Activated T-cell treated with anti-CD3 and anti-CD28 coated beads, Interleukin-2, amount 50 U/mL, for 72 hours (primary cell): ENCODE results near the gene BRCC3. TPM values are rescaled to one million over a fixed set of nuclear protein-coding genes. Genes with fewer than 3 reads are reported as not detected.
A peak's percentile ranks its signal among the peaks of the same experiment; 100 is the strongest.

ENCODE experiments used
- ATAC-seq, 2 donors: fragments of 150-1000 bp; cut with Tn5 transposase; replicated peaks in 1 of 2; 2 replicates each; pipeline ENCODE4 v1.10.0; 2021; ENCODE audit warnings: moderate library complexity in 2 of 2, mild to moderate bottlenecking in 1 of 2
- DNase-seq, 2 donors: peaks; one replicate each; pipeline ENCODE4 v3.0.0; 2021 to 2022; ENCODE audit warnings: mixed read lengths in 1 of 2
- H3K27ac Mint-ChIP-seq: one replicate; pipeline ENCODE4 v1.8.0; 2022; ENCODE audit warnings: mild to moderate bottlenecking, moderate library complexity, mixed read lengths
- H3K27me3 Mint-ChIP-seq: one replicate; pipeline ENCODE4 v1.8.0; 2022; ENCODE audit warnings: low read depth, mixed read lengths
- H3K36me3 Mint-ChIP-seq, 2 donors: one replicate each; pipeline ENCODE4 v1.8.0; 2022; ENCODE audit warnings: mixed read lengths in 2 of 2, mild to moderate bottlenecking in 1 of 2; ENCODE audit not compliant: insufficient read depth in 2 of 2
- H3K4me1 Mint-ChIP-seq: one replicate; pipeline ENCODE4 v1.8.0; 2022; ENCODE audit warnings: low read depth, mixed read lengths
- H3K4me3 Mint-ChIP-seq, 2 donors: one replicate each; pipeline ENCODE4 v1.8.0; 2022; ENCODE audit warnings: mild to moderate bottlenecking in 2 of 2, mixed read lengths in 2 of 2, moderate library complexity in 2 of 2
- H3K9me3 Mint-ChIP-seq, 2 donors: one replicate each; pipeline ENCODE4 v1.8.0; 2022; ENCODE audit warnings: mixed read lengths in 2 of 2
- total RNA-seq, 2 donors: library from RNA; stranded (reverse); gene quantifications; one replicate each; pipeline ENCODE4 v1.2.3, GENCODE V29; 2022

Gene BRCC3
- total RNA-seq, 2 donors from 2014 or later, result 25.9 to 33.3 TPM

GRCh38 chrX:155046811-155047528 lies 24.3 kb upstream of the BRCC3 start:
- no peaks in the 10 kb centered on the region for H3K9me3 Mint-ChIP-seq
- ATAC-seq, result no peak
- no peaks in the 10 kb centered on the region for H3K27me3 Mint-ChIP-seq
- H3K4me1 Mint-ChIP-seq, result peaks cover 25% of the 10 kb centered on the region
- no peak for DNase-seq
- no peak overlapping the region for H3K27ac Mint-ChIP-seq
- H3K4me3 Mint-ChIP-seq, result no peak overlapping the region
- H3K36me3 Mint-ChIP-seq, result peaks cover 0 to 5% of the 10 kb centered on the region in 2 donors

- no peaks in the 10 kb centered on the region for H3K9me3 Mint-ChIP-seq
- H3K27me3 Mint-ChIP-seq, result no peaks in the 10 kb centered on the region
- peak overlapping the region; percentile 64 for H3K27ac Mint-ChIP-seq
- peak overlapping the region; percentile 31 to 64 for H3K4me3 Mint-ChIP-seq
- ATAC-seq (peak in 1 of 2 donors; percentile 51), DNase-seq (peak; percentile 55 to 63)
- peaks cover 32% of the 10 kb centered on the region for H3K4me1 Mint-ChIP-seq
- peaks cover 0 to 9% of the 10 kb centered on the region in 2 donors for H3K36me3 Mint-ChIP-seq
These were observed 22.2 kb upstream of the BRCC3 start for GRCh38 chrX:155048977-155049619.

GRCh38 chrX:155052738-155053498 lies 18.4 kb upstream of the BRCC3 start:
- Mint-ChIP-seq H3K4me1 (peaks cover 60% of the 10 kb centered on the region), H3K27ac (peak overlapping the region; percentile 76), H3K9me3 (no peaks in the 10 kb centered on the region), H3K27me3 (no peaks in the 10 kb centered on the region), H3K4me3 (no peak overlapping the region), H3K36me3 (peaks cover 0 to 9% of the 10 kb centered on the region in 2 donors)
- peak; percentile 30 to 45 for ATAC-seq
- no peak for DNase-seq

GRCh38 chrX:155053656-155054055 lies 17.7 kb upstream of the BRCC3 start:
- Mint-ChIP-seq H3K4me1 (peaks cover 57% of the 10 kb centered on the region), H3K36me3 (peaks cover 0 to 9% of the 10 kb centered on the region in 2 donors), H3K4me3 (no peak overlapping the region), H3K9me3 (no peaks in the 10 kb centered on the region), H3K27me3 (no peaks in the 10 kb centered on the region), H3K27ac (no peak overlapping the region)
- DNase-seq, result no peak
- no peak for ATAC-seq

GRCh38 chrX:155054255-155054654 lies 17.1 kb upstream of the BRCC3 start:
- ATAC-seq, result no peak
- peaks cover 51% of the 10 kb centered on the region for H3K4me1 Mint-ChIP-seq
- no peak overlapping the region for H3K27ac Mint-ChIP-seq
- H3K4me3 Mint-ChIP-seq, result no peak overlapping the region
- DNase-seq, result no peak
- peaks cover 0 to 9% of the 10 kb centered on the region in 2 donors for H3K36me3 Mint-ChIP-seq
- no peaks in the 10 kb centered on the region for H3K27me3 Mint-ChIP-seq
- no peaks in the 10 kb centered on the region for H3K9me3 Mint-ChIP-seq

- no peaks in the 10 kb centered on the region for H3K27me3 Mint-ChIP-seq
- no peak overlapping the region for H3K4me3 Mint-ChIP-seq
- DNase-seq, result no peak
- H3K27ac Mint-ChIP-seq, result no peak overlapping the region
- peaks cover 0 to 9% of the 10 kb centered on the region in 2 donors for H3K36me3 Mint-ChIP-seq
- H3K9me3 Mint-ChIP-seq, result no peaks in the 10 kb centered on the region
- H3K4me1 Mint-ChIP-seq, result peaks cover 41% of the 10 kb centered on the region
- no peak for ATAC-seq
These were observed 15.8 kb upstream of the BRCC3 start for GRCh38 chrX:155055494-155055893.

- H3K4me1 Mint-ChIP-seq, result peaks cover 34% of the 10 kb centered on the region
- H3K4me3 Mint-ChIP-seq, result peak overlapping the region; percentile 75 to 82
- no peaks in the 10 kb centered on the region for H3K27me3 Mint-ChIP-seq
- no peak overlapping the region for H3K27ac Mint-ChIP-seq
- no peaks in the 10 kb centered on the region for H3K9me3 Mint-ChIP-seq
- peaks cover 0 to 9% of the 10 kb centered on the region in 2 donors for H3K36me3 Mint-ChIP-seq
- ATAC-seq (peak; percentile 55 to 59), DNase-seq (peak in 1 of 2 donors; percentile 3)
These were observed 14.8 kb upstream of the BRCC3 start for GRCh38 chrX:155056471-155056870.

- Mint-ChIP-seq H3K9me3 (no peaks in the 10 kb centered on the region), H3K27ac (no peak overlapping the region), H3K4me3 (peak overlapping the region; percentile 75 to 82), H3K36me3 (peaks cover 0 to 5% of the 10 kb centered on the region in 2 donors), H3K4me1 (peaks cover 34% of the 10 kb centered on the region), H3K27me3 (no peaks in the 10 kb centered on the region)
- ATAC-seq (peak; percentile 73 to 77), DNase-seq (peak; percentile 34 to 44)
These were observed 14.2 kb upstream of the BRCC3 start for GRCh38 chrX:155056877-155057792.

- Mint-ChIP-seq H3K9me3 (no peaks in the 10 kb centered on the region), H3K27me3 (no peaks in the 10 kb centered on the region), H3K4me3 (no peak overlapping the region), H3K36me3 (peaks cover 0 to 1% of the 10 kb centered on the region in 2 donors), H3K4me1 (peaks cover 17% of the 10 kb centered on the region), H3K27ac (no peak overlapping the region)
- DNase-seq, result no peak
- no peak for ATAC-seq
These were observed 9.5 kb upstream of the BRCC3 start for GRCh38 chrX:155061760-155062159.

- Mint-ChIP-seq H3K4me3 (no peak overlapping the region), H3K4me1 (peaks cover 39% of the 10 kb centered on the region), H3K27me3 (no peaks in the 10 kb centered on the region), H3K36me3 (peaks cover 0 to 3% of the 10 kb centered on the region in 2 donors), H3K27ac (peak overlapping the region; percentile 42), H3K9me3 (no peaks in the 10 kb centered on the region)
- DNase-seq (no peak), ATAC-seq (no peak)
These were observed 6.1 kb upstream of the BRCC3 start for GRCh38 chrX:155065035-155065734.

- peaks cover 50% of the 10 kb centered on the region for H3K4me1 Mint-ChIP-seq
- H3K4me3 Mint-ChIP-seq, result peak overlapping the region; percentile 73 to 86
- no peak for DNase-seq
- peak in 1 of 2 donors; percentile 15 for ATAC-seq
- H3K36me3 Mint-ChIP-seq, result peaks cover 2 to 4% of the 10 kb centered on the region in 2 donors
- H3K27me3 Mint-ChIP-seq, result no peaks in the 10 kb centered on the region
- H3K27ac Mint-ChIP-seq, result peak overlapping the region; percentile 80
- no peaks in the 10 kb centered on the region for H3K9me3 Mint-ChIP-seq
These were observed 3.1 kb upstream of the BRCC3 start for GRCh38 chrX:155068165-155068564.

- no peaks in the 10 kb centered on the region for H3K9me3 Mint-ChIP-seq
- no peak for ATAC-seq
- peaks cover 63% of the 10 kb centered on the region for H3K4me1 Mint-ChIP-seq
- peaks cover 10 to 11% of the 10 kb centered on the region in 2 donors for H3K36me3 Mint-ChIP-seq
- H3K27ac Mint-ChIP-seq, result peak overlapping the region; percentile 6
- H3K4me3 Mint-ChIP-seq, result peak overlapping the region; percentile 81 to 88
- DNase-seq, result no peak
- no peaks in the 10 kb centered on the region for H3K27me3 Mint-ChIP-seq
These were observed 1.9 kb upstream of the BRCC3 start for GRCh38 chrX:155069414-155069813.
